Lung (tissue), 12 donors: ENCODE results near the gene MC4R. TPM values are rescaled to one million over a fixed set of nuclear protein-coding genes. Genes with fewer than 3 reads are reported as not detected.

ENCODE experiments used
- ATAC-seq: fragments of 200-7000 bp; cut with Tn5 transposase; one replicate; pipeline ENCODE4 v1.9.1; 2020; ENCODE audit warnings: moderate number of reproducible peaks; ENCODE audit not compliant: insufficient read depth, low FRiP score
- DNase-seq, 3 donors: peaks; one replicate each; pipeline ENCODE4 v3.0.0-alpha.2; 2013 to 2017
- H3K27ac ChIP-seq, 2 donors: one replicate each; pipeline ENCODE4 v1.5.1; 2013; ENCODE audit warnings: mild to moderate bottlenecking in 2 of 2, moderate library complexity in 2 of 2, control low read depth in 1 of 2, inconsistent platforms in 1 of 2, low read depth in 1 of 2, low read length in 1 of 2
- H3K27me3 ChIP-seq, 3 donors: one replicate each; pipeline ENCODE4 v1.5.1; 2013; ENCODE audit warnings: low read length in 2 of 3; ENCODE audit not compliant: control insufficient read depth in 3 of 3, insufficient read depth in 3 of 3
- H3K36me3 ChIP-seq, 4 donors: one replicate each; pipeline ENCODE4 v1.5.1; 2013; ENCODE audit warnings: low read length in 4 of 4, mild to moderate bottlenecking in 1 of 4, moderate library complexity in 1 of 4; ENCODE audit not compliant: control insufficient read depth in 4 of 4, insufficient read depth in 4 of 4
- H3K4me1 ChIP-seq, 5 donors: one replicate each; pipeline ENCODE4 v1.5.1; 2013; ENCODE audit warnings: low read length in 5 of 5, mild to moderate bottlenecking in 2 of 5, moderate library complexity in 1 of 5; ENCODE audit not compliant: control insufficient read depth in 5 of 5, insufficient read depth in 5 of 5
- H3K4me3 ChIP-seq: one replicate; pipeline ENCODE4 v1.5.1; 2013; ENCODE audit warnings: mild to moderate bottlenecking, control low read depth, moderate library complexity
- H3K9ac ChIP-seq, 2 donors: one replicate each; pipeline ENCODE4 v1.5.1; 2013; ENCODE audit warnings: low read length in 2 of 2, control low read depth in 1 of 2; ENCODE audit not compliant: insufficient read depth in 1 of 2
- H3K9me3 ChIP-seq, 4 donors: one replicate each; pipeline ENCODE4 v1.5.1; 2013; ENCODE audit warnings: low read length in 3 of 4, mild to moderate bottlenecking in 1 of 4, moderate library complexity in 1 of 4; ENCODE audit not compliant: control insufficient read depth in 4 of 4, insufficient read depth in 3 of 4
- CTCF ChIP-seq: IDR thresholded peaks from 2 replicates; pipeline ENCODE4 v1.5.1; 2012; ENCODE audit warnings: mild to moderate bottlenecking; ENCODE audit errors: control extremely low read depth, extremely low read depth
- WGBS, 2 donors: extraction: QIAGEN DNeasy Blood & Tissue Kit; methylation state at CpG; one replicate each; pipeline ENCODE4 v1.1.7; 2013; 5-methylcytosine and 5-hydroxymethylcytosine counted together
- polyA plus RNA-seq, 2 donors: library from polyadenylated mRNA; stranded (reverse); fragments of 200-250 nt; gene quantifications; one replicate each; pipeline ENCODE4 v1.2.1, GENCODE V29; 2013
- total RNA-seq, 2 donors: library from RNA; depleted of rRNA in 1 of 2; stranded (reverse); fragments of >200 nt in 1 of 2; gene quantifications; one replicate each; pipeline ENCODE4 v1.2.1, GENCODE V29; 2014 to 2021
- donor health status: control.
- donor health status: control.
- donor health status: Bipolar disorder and iron deficiency.
- donor health status: healthy.
- donor health status: DM: yes; HTN: yes; CAD: no.

Gene MC4R
- total and polyA plus RNA-seq, 4 donors, result 0.02 to 0.37 TPM; not detected in 2

GRCh38 chr18:60372132-60372531 lies 443 bp downstream of the MC4R start:
- DNase-seq, result peak in 1 of 3 donors; percentile 33
- H3K4me3 ChIP-seq, result no peak overlapping the region
- ATAC-seq, result no peak
- no peak overlapping the region for H3K9ac ChIP-seq
- H3K27me3 ChIP-seq, result no peaks in the 10 kb centered on the region
- H3K9me3 ChIP-seq, result no peaks in the 10 kb centered on the region
- H3K4me1 ChIP-seq, result peaks cover 0 to 20% (median 0%) of the 10 kb centered on the region in 5 donors
- H3K27ac ChIP-seq, result no peak overlapping the region
- no peak for TF ChIP-seq CTCF
- no peaks in the 10 kb centered on the region for H3K36me3 ChIP-seq
- WGBS, 2 donors, result 40 to 68% methylated on average over 4 of the region's 4 CpGs

GRCh38 chr18:60358516-60358915 lies 14.1 kb downstream of the MC4R start:
- 88 to 98% methylated on average over 1 of the region's 1 CpG for WGBS, 2 donors
- no peak for TF ChIP-seq CTCF

GRCh38 chr18:60350941-60351340 lies 21.6 kb downstream of the MC4R start:
- no peaks in the 10 kb centered on the region for H3K9me3 ChIP-seq
- WGBS, 2 donors, result 84 to 89% methylated on average over 3 of the region's 3 CpGs
- TF ChIP-seq CTCF, result no peak

More at GRCh38 chr18:60358516-60358915, 14.1 kb downstream of the MC4R start:
- H3K27me3 ChIP-seq, result no peaks in the 10 kb centered on the region
- no peak overlapping the region for H3K4me3 ChIP-seq
- H3K9ac ChIP-seq, result no peak overlapping the region
- DNase-seq (no peak), ATAC-seq (no peak)
- no peak overlapping the region for H3K27ac ChIP-seq
- H3K36me3 ChIP-seq, result no peaks in the 10 kb centered on the region
- no peaks in the 10 kb centered on the region for H3K9me3 ChIP-seq
- H3K4me1 ChIP-seq, result no peaks in the 10 kb centered on the region

GRCh38 chr18:60350150-60350549 lies 22.4 kb downstream of the MC4R start:
- H3K4me1 ChIP-seq, result no peaks in the 10 kb centered on the region
- no peak overlapping the region for H3K27ac ChIP-seq
- no peak overlapping the region for H3K4me3 ChIP-seq
- H3K36me3 ChIP-seq, result no peaks in the 10 kb centered on the region
- H3K27me3 ChIP-seq, result no peaks in the 10 kb centered on the region
- DNase-seq (no peak), ATAC-seq (no peak)
- no peak overlapping the region for H3K9ac ChIP-seq
- WGBS, 2 donors, result 86 to 91% methylated on average over 1 of the region's 1 CpG
- no peak for TF ChIP-seq CTCF
- peaks cover 0 to 3% (median 0%) of the 10 kb centered on the region in 4 donors for H3K9me3 ChIP-seq

More at GRCh38 chr18:60350941-60351340, 21.6 kb downstream of the MC4R start:
- Histone ChIP-seq H3K27ac (no peak overlapping the region), H3K4me3 (no peak overlapping the region), H3K4me1 (no peaks in the 10 kb centered on the region), H3K9ac (no peak overlapping the region), H3K27me3 (no peaks in the 10 kb centered on the region), H3K36me3 (no peaks in the 10 kb centered on the region)
- DNase-seq (no peak), ATAC-seq (no peak)
